AG09309 (cell line): Measurements from ENCODE around the gene TEDDM1.
"Not testable (repeated sequence)": the region's sequence is repeated elsewhere in the genome, so short reads cannot be mapped to it uniquely, and the experiment has no call there.

Experiments
- DNase-seq: peaks from one replicate; pipeline ENCODE4 v3.0.0-alpha.2; 2010; ENCODE audit warnings: low read depth
- H3K4me3 ChIP-seq: 2 replicates; pipeline ENCODE4 v1.5.1; 2011; ENCODE audit warnings: mild to moderate bottlenecking, low read depth, low read length, moderate library complexity; ENCODE audit not compliant: control insufficient read depth
- TF ChIP-seq, protein P1 (sequence below): IDR thresholded peaks from 2 replicates; pipeline ENCODE4 v1.5.1; 2011; ENCODE audit warnings: mild to moderate bottlenecking, low read depth, low read length, inconsistent platforms; ENCODE audit not compliant: insufficient read depth, control insufficient read depth; ENCODE audit errors: missing control alignments

The TEDDM1 gene, protein sequence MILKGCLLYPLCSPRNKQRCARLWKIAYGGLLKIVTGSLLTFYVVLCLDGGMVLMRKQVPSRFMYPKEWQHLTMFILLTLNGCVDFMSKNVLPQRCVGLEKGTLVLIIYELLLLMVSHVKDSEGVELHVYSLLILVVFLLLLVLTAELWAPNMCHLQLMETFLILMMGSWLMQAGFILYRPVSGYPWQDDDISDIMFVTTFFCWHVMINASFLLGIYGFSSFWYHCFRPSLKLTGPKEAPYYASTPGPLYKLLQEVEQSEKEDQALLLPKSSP

DNA sequence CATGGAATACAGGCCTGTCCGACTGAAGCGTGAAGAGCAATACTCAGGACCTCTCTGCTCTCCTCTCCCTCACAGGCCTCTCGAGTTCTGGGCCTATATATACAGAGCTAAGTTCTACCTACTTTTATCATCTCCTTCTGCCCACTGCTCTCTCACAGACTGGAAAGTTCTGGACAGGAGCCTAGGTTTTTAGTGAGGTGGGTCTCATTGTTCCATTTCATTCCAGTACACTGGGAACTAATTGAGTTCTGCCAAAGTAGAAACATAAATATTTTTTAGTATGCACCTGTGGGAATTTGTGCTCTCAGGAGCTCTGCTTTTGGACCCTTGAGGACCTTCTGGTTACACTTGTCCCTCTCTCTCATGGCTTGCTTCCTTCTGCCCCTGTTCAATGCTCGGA lies at the start of gene TEDDM1:
Gene TEDDM1 (minus strand): TSS at position 101 of the 400 bp plus-strand sequence. CDS start 182 bp downstream, outside the sequence.
- TF ChIP-seq, protein P1, sequence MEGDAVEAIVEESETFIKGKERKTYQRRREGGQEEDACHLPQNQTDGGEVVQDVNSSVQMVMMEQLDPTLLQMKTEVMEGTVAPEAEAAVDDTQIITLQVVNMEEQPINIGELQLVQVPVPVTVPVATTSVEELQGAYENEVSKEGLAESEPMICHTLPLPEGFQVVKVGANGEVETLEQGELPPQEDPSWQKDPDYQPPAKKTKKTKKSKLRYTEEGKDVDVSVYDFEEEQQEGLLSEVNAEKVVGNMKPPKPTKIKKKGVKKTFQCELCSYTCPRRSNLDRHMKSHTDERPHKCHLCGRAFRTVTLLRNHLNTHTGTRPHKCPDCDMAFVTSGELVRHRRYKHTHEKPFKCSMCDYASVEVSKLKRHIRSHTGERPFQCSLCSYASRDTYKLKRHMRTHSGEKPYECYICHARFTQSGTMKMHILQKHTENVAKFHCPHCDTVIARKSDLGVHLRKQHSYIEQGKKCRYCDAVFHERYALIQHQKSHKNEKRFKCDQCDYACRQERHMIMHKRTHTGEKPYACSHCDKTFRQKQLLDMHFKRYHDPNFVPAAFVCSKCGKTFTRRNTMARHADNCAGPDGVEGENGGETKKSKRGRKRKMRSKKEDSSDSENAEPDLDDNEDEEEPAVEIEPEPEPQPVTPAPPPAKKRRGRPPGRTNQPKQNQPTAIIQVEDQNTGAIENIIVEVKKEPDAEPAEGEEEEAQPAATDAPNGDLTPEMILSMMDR, result no peak
- no peak within 1 kb of the TSS for H3K4me3 ChIP-seq
- DNase-seq, result no peak

DNA sequence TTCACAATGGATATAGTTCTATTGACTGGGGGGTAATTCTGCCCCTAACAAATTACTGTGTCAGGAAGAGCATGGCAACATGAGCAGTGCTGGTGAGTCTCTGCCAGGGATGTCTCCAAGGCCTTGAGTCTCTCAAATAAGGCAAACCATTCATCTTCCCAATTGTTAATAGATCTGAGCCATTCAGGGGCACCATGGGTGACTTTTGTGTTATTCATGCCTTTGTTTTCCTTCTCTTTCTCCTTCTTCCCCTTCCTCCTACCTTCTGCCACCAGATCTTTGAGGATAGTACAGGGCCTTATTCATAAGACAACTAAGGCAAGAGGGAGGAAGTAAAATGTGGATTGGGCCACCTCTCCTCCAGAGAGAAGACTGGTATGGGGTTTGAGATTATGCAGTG lies 49.6 kb upstream of the TEDDM1 start, which contains the start of gene RGSL1:
Gene RGSL1 (plus strand): TSS at position 60 of the 400 bp plus-strand sequence. CDS start 20 bp downstream, at position 80.
- TF ChIP-seq, protein P1, result no peak
- H3K4me3 ChIP-seq, result no peak within 1 kb of the TSS
- no peak for DNase-seq

DNA sequence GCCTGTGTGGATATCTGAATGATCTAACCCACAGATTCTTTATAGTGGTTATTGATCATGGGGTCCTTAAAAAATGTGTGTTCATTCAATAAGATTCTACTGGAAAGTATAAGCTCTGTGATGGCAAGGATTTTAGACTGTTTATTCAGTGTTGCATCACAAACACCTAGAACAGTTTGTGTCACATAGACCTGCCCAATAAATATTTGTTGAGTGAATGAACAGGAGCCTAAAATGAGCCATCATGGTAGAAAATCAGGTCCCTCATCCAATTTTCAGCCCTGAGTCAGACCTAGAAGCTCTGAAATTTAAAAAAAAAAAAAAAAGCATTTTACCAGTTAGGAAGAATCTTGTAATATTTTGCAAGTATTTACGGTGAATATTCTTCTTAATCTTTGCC lies 47.2 kb upstream of the TEDDM1 start:
- TF ChIP-seq, protein P1, result no peak
- DNase-seq, result no peak
- H3K4me3 ChIP-seq, result no peak overlapping the region

DNA sequence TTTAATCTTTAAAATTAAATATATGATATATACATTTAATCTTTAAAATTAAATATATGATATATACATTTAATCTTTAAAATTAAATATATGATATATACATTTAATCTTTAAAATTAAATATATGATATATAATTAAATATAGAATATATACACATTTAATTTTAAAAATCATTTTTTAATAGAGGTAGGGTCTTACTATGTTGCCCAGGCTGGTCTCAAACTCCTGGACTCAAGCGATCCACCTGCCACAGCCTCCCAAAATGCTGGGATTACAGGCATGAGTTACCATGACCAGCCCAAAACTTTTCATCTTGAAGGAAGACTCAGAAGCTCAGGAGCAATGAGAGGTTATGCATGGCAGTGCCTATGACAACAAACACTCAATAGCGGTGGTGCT lies 46.7 kb upstream of the TEDDM1 start:
- H3K4me3 ChIP-seq, DNase-seq: not testable (repeated sequence)

DNA sequence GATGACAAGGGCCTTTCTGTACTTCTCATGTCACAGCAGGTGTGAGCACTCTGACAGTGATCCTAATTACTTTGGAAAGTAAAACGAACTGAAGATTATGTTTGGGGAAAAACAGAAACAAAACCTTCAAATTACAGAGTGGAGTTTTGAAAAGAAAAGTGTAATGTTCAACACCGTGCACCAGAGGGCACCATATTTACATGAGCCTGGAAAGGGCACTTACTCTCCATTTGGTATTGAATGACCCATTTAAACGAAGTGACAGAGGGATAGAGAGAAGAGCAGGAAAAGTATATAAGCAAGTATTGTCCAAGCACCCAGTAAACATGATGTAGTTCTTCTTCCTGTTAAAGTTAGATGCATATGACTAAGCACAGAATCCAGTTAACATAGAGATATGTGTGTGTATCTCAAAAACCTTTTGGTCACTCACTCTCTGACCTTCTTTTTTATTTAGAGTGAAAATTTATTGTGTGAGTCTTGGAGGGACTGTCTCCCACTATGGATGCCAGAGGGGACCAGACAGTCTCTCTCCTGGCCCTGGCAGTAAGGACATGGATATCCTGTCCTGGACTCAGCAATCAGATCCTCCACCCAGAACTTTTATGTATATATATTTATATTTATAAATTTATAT lies 45.7 kb upstream of the TEDDM1 start:
- TF ChIP-seq, protein P1, result peak; percentile 67
- H3K4me3 ChIP-seq, result no peak overlapping the region
- peak; percentile 28 for DNase-seq

DNA sequence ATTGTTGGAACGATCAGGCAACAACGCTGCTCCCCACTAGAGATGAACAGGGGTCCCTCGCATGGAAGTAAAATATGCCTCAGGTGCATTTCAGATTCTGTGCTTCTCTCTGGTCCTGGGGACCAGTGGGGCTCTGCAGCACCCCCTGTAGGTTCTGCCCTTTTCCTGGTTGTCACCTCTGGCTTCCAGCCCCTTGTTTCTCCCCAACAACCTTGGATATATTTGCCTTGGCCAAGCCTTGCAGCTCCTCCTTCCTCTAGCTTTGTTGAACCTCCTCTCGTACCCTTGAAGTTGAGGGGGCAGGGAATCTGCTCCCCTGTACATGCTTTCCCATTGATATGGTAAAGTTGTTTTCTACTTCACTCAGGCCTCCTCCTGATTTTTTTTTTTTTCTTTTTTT lies 44.0 kb upstream of the TEDDM1 start:
- no peak overlapping the region for H3K4me3 ChIP-seq
- DNase-seq, result no peak
- TF ChIP-seq, protein P1, result no peak

DNA sequence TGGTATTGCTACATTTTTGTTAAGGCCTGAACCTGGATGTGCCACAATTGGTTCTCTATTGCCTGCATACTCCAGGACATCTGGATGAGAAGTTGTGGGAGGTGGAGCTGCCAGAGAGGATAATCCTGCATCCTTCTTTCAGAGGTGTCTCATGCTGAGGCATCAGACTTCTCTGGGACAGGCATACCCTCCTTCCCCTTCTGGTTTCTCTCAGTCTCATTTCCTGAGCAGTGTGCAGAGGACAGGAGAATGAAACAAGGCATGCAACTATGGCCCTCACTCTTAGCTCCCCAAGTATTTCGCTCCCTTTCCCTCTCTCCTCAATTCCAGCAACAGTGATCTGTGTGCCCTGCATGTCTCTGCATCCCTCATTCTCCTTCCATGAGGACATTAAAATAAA lies 41.9 kb upstream of the TEDDM1 start:
- no peak for DNase-seq
- H3K4me3 ChIP-seq, result no peak overlapping the region
- TF ChIP-seq, protein P1, result no peak
